Measurements from ENCODE around the gene MCIDAS.

Gene MCIDAS

GRCh38 chr5:55254802-55255201 lies 27.7 kb upstream of the MCIDAS start:
- H3K9ac ChIP-seq (ENCODE audit: low read length), result no peak overlapping the region
- H3K27ac ChIP-seq (ENCODE audit: low read depth, low read length), result no peak overlapping the region
- H3K27me3 ChIP-seq (ENCODE audit: low read length), result no peaks in the 10 kb centered on the region
- H2AFZ ChIP-seq (ENCODE audit: low read depth, low read length, severe bottlenecking), result no peak overlapping the region
- TF ChIP-seq EZH2phosphoT487 (conservative IDR thresholded peaks at IDR 0.05; ENCODE audit: low read length), result no peak
- TF ChIP-seq CTCF (IDR thresholded peaks at IDR 0.05; ENCODE audit: insufficient read depth, low read length, poor library complexity, severe bottlenecking), result no peak
- no peaks in the 10 kb centered on the region for H3K9me3 ChIP-seq (ENCODE audit: insufficient read depth, low read length)
- H4K20me1 ChIP-seq (ENCODE audit: low read depth, low read length), result no peaks in the 10 kb centered on the region
- no peaks in the 10 kb centered on the region for H3K9me2 ChIP-seq (replicated peaks; ENCODE audit: insufficient read depth, low read length)
- H3K36me3 ChIP-seq (ENCODE audit: low read length), result no peaks in the 10 kb centered on the region
- H3F3A ChIP-seq (ENCODE audit: insufficient read depth), result no peaks in the 10 kb centered on the region
- no peaks in the 10 kb centered on the region for H3K79me2 ChIP-seq (ENCODE audit: insufficient read depth, low read length)
- no peak overlapping the region for H3K4me2 ChIP-seq (ENCODE audit: low read depth, low read length, poor library complexity, severe bottlenecking)
- no peak overlapping the region for H3K4me3 ChIP-seq (ENCODE audit: insufficient read depth, low read length, poor library complexity, severe bottlenecking)

- Histone ChIP-seq H3K27me3 (ENCODE audit: low read length) (no peaks in the 10 kb centered on the region), H3K79me2 (ENCODE audit: insufficient read depth, low read length) (no peaks in the 10 kb centered on the region), H3K9me2 (replicated peaks; ENCODE audit: insufficient read depth, low read length) (no peaks in the 10 kb centered on the region), H3F3A (ENCODE audit: insufficient read depth) (no peaks in the 10 kb centered on the region), H3K4me2 (ENCODE audit: low read depth, low read length, poor library complexity, severe bottlenecking) (no peak overlapping the region), H3K9ac (ENCODE audit: low read length) (no peak overlapping the region), H3K9me3 (ENCODE audit: insufficient read depth, low read length) (peaks cover 6% of the 10 kb centered on the region; the same call in 1 of the 2 replicates), H3K27ac (ENCODE audit: low read depth, low read length) (no peak overlapping the region), H4K20me1 (ENCODE audit: low read depth, low read length) (no peaks in the 10 kb centered on the region), H3K4me3 (ENCODE audit: insufficient read depth, low read length, poor library complexity, severe bottlenecking) (no peak overlapping the region), H2AFZ (ENCODE audit: low read depth, low read length, severe bottlenecking) (no peak overlapping the region), H3K36me3 (ENCODE audit: low read length) (no peaks in the 10 kb centered on the region)
- TF ChIP-seq CTCF (IDR thresholded peaks at IDR 0.05; ENCODE audit: insufficient read depth, low read length, poor library complexity, severe bottlenecking) (no peak), EZH2phosphoT487 (conservative IDR thresholded peaks at IDR 0.05; ENCODE audit: low read length) (no peak)
Measured at GRCh38 chr5:55250064-55250463, 22.9 kb upstream of the MCIDAS start.

- Histone ChIP-seq H3K9me3 (ENCODE audit: insufficient read depth, low read length) (no peaks in the 10 kb centered on the region), H2AFZ (ENCODE audit: low read depth, low read length, severe bottlenecking) (no peak overlapping the region), H3K27me3 (ENCODE audit: low read length) (no peaks in the 10 kb centered on the region), H3K4me2 (ENCODE audit: low read depth, low read length, poor library complexity, severe bottlenecking) (no peak overlapping the region), H3K9ac (ENCODE audit: low read length) (no peak overlapping the region), H3K36me3 (ENCODE audit: low read length) (no peaks in the 10 kb centered on the region), H3K79me2 (ENCODE audit: insufficient read depth, low read length) (no peaks in the 10 kb centered on the region), H3K27ac (ENCODE audit: low read depth, low read length) (no peak overlapping the region), H4K20me1 (ENCODE audit: low read depth, low read length) (no peaks in the 10 kb centered on the region), H3K4me3 (ENCODE audit: insufficient read depth, low read length, poor library complexity, severe bottlenecking) (no peak overlapping the region), H3K9me2 (replicated peaks; ENCODE audit: insufficient read depth, low read length) (no peaks in the 10 kb centered on the region), H3F3A (ENCODE audit: insufficient read depth) (0 out of 2 replicates have a peak, but pooled peaks cover 2% of the 10 kb centered on the region)
- no peak for TF ChIP-seq EZH2phosphoT487 (conservative IDR thresholded peaks at IDR 0.05; ENCODE audit: low read length)
- no peak for TF ChIP-seq CTCF (IDR thresholded peaks at IDR 0.05; ENCODE audit: insufficient read depth, low read length, poor library complexity, severe bottlenecking)
Measured at GRCh38 chr5:55241746-55242145, 14.6 kb upstream of the MCIDAS start.

All from SU-DHL-6 (cell line).